ENCODE data around the gene SERINC5.
"Not testable (repeated sequence)": the region's sequence is repeated elsewhere in the genome, so short reads cannot be mapped to it uniquely, and the experiment has no call there.

SERINC5 gene

GRCh38 chr5:80092486-80093107 lies 163.3 kb downstream of the SERINC5 start:
- no peak overlapping the region for H3K4me3 ChIP-seq (ENCODE audit: low read length)
- peak; percentile 64 for DNase-seq (ENCODE audit: low read depth, low spot score)

- DNase-seq (ENCODE audit: low read depth, low spot score) = peak; percentile 65
- not testable (repeated sequence) for H3K4me3 ChIP-seq (ENCODE audit: low read length)
Measured at GRCh38 chr5:80091792-80092192, 164.1 kb downstream of the SERINC5 start.

- no peak overlapping the region for H3K4me3 ChIP-seq (ENCODE audit: low read length)
- DNase-seq (ENCODE audit: low read depth, low spot score) = no peak
Measured at GRCh38 chr5:80090884-80091166, 165.0 kb downstream of the SERINC5 start.

GRCh38 chr5:80083101-80083890 lies 172.6 kb downstream of the SERINC5 start:
- DNase-seq (ENCODE audit: low read depth, low spot score) = peak; percentile 35
- no peak overlapping the region for H3K4me3 ChIP-seq (ENCODE audit: low read length)

GRCh38 chr5:80082731-80083100 lies 173.1 kb downstream of the SERINC5 start:
- DNase-seq (ENCODE audit: low read depth, low spot score) = no peak
- H3K4me3 ChIP-seq (ENCODE audit: low read length) = no peak overlapping the region

GRCh38 chr5:80082281-80082680 lies 173.6 kb downstream of the SERINC5 start:
- DNase-seq (ENCODE audit: low read depth, low spot score) = no peak
- no peak overlapping the region for H3K4me3 ChIP-seq (ENCODE audit: low read length)

GRCh38 chr5:80078921-80079320 lies 176.9 kb downstream of the SERINC5 start:
- no peak overlapping the region for H3K4me3 ChIP-seq (ENCODE audit: low read length)

GRCh38 chr5:80077051-80077714 lies 178.7 kb downstream of the SERINC5 start:
- H3K4me3 ChIP-seq (ENCODE audit: low read length) = no peak overlapping the region
- no peak for DNase-seq (ENCODE audit: low read depth, low spot score)

More at GRCh38 chr5:80078921-80079320, 176.9 kb downstream of the SERINC5 start:
- DNase-seq (ENCODE audit: low read depth, low spot score) = no peak

GRCh38 chr5:80076131-80077050 lies 179.5 kb downstream of the SERINC5 start:
- no peak overlapping the region for H3K4me3 ChIP-seq (ENCODE audit: low read length)
- no peak for DNase-seq (ENCODE audit: low read depth, low spot score)

GRCh38 chr5:80072103-80073073 lies 183.5 kb downstream of the SERINC5 start:
- no peak for DNase-seq (ENCODE audit: low read depth, low spot score)
- no peak overlapping the region for H3K4me3 ChIP-seq (ENCODE audit: low read length)

GRCh38 chr5:80071510-80072021 lies 184.3 kb downstream of the SERINC5 start:
- H3K4me3 ChIP-seq (ENCODE audit: low read length) = no peak overlapping the region
- no peak for DNase-seq (ENCODE audit: low read depth, low spot score)

- no peak overlapping the region for H3K4me3 ChIP-seq (ENCODE audit: low read length)
- no peak for DNase-seq (ENCODE audit: low read depth, low spot score)
Measured at GRCh38 chr5:80070338-80071056, 185.4 kb downstream of the SERINC5 start.

- H3K4me3 ChIP-seq (ENCODE audit: low read length) = no peak overlapping the region
- no peak for DNase-seq (ENCODE audit: low read depth, low spot score)
Measured at GRCh38 chr5:80069918-80070318, 185.9 kb downstream of the SERINC5 start.

GRCh38 chr5:80069251-80069800 lies 186.5 kb downstream of the SERINC5 start:
- no peak overlapping the region for H3K4me3 ChIP-seq (ENCODE audit: low read length)

GRCh38 chr5:80068775-80069174 lies 187.1 kb downstream of the SERINC5 start:
- H3K4me3 ChIP-seq (ENCODE audit: low read length) = no peak overlapping the region
- DNase-seq (ENCODE audit: low read depth, low spot score) = no peak

More at GRCh38 chr5:80069251-80069800, 186.5 kb downstream of the SERINC5 start:
- DNase-seq (ENCODE audit: low read depth, low spot score) = no peak

GRCh38 chr5:80068246-80068636 lies 187.6 kb downstream of the SERINC5 start:
- H3K4me3 ChIP-seq (ENCODE audit: low read length) = no peak overlapping the region
- no peak for DNase-seq (ENCODE audit: low read depth, low spot score)

GRCh38 chr5:80067531-80068245 lies 188.2 kb downstream of the SERINC5 start:
- H3K4me3 ChIP-seq (ENCODE audit: low read length) = no peak overlapping the region
- no peak for DNase-seq (ENCODE audit: low read depth, low spot score)

Measured in Jurkat, Clone E6-1 (cell line).